Measurements from ENCODE around the gene KNSTRN. TPM values are rescaled to one million over a fixed set of nuclear protein-coding genes. Genes with fewer than 3 reads are reported as not detected.
A peak's percentile ranks its signal among the peaks of the same experiment; 100 is the strongest.

KNSTRN gene
- total and polyA plus RNA-seq, 2 of the 8 experiments (the other 6 are each of a cell fraction or from before 2014, with no cell fraction given), result 25.1 to 79.4 TPM

DNA sequence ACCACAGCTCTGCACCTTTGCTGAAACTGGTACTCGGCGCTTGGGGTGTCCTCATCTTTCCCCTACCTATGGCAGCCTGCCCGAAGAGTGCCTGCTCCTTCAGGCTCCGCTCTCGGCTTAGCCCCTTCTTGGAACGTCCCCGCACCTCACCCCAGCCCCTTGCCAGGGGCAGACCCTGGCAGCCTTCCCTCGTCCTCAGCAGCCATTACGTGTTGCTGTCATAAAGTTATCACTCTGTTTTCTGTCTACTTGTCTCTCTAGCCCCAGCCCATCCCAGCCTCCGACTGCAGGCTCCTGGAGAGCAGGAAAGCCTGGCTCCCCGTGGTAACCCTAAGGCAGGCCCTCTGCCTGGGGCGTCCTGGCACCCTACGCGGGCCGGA lies 53.2 kb downstream of the KNSTRN start:
- TF ChIP-seq MAFK (IDR thresholded peaks at IDR 0.05; ENCODE audit: low read depth, low read length) (no peak), YY1 (IDR thresholded peaks at IDR 0.05; ENCODE audit: low read depth, low read length) (0 out of 2 replicates have a peak, but pooled peaks have one; percentile 35), KDM4A (IDR thresholded peaks at IDR 0.05; ENCODE audit: low read depth, low read length, severe bottlenecking) (peak; percentile 20), HDAC6 (IDR thresholded peaks at IDR 0.05; ENCODE audit: low read depth, low read length) (no peak), RNF2 (IDR thresholded peaks at IDR 0.05; ENCODE audit: borderline replicate concordance, low read depth, low read length, missing control alignments, poor library complexity, severe bottlenecking) (no peak)
- TF ChIP-seq, protein P1, sequence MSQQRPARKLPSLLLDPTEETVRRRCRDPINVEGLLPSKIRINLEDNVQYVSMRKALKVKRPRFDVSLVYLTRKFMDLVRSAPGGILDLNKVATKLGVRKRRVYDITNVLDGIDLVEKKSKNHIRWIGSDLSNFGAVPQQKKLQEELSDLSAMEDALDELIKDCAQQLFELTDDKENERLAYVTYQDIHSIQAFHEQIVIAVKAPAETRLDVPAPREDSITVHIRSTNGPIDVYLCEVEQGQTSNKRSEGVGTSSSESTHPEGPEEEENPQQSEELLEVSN (IDR thresholded peaks at IDR 0.05), result 0 out of 2 replicates have a peak, but pooled peaks have one; percentile 2
- DNase-seq (ENCODE audit: low read depth in 1 of 2, low spot score in 2 of 2), result no peak
- H3K23ac ChIP-seq (ENCODE audit: insufficient read length), result no peak overlapping the region
- ChIA-PET POLR2A (ENCODE audit: partially characterized antibody) (interaction anchor here (0.8 to 3.6 kb wide), 10 partner anchors 10 to 134 kb away, joined by 3 to 23 read pairs (median 3); partner anchors contain the start of genes CHST14, KNSTRN and RPUSD2), CTCF (ENCODE audit: partially characterized antibody) (interaction anchor here (0.6 to 1.7 kb wide), 9 partner anchors 11 to 131 kb away, joined by 3 to 7 read pairs (median 4); partner anchors contain the start of gene CCDC9B)
- peak overlapping the region; percentile 99; the same call in 1 of the 2 replicates for H3K18ac ChIP-seq (ENCODE audit: extremely low read depth, low read length)
- peaks cover 0 to 31% (median 18%) of the 10 kb centered on the region in 4 experiments; a peak in 5 of 7 replicates for H3K27me3 ChIP-seq (replicated peaks in 1 of 4; ENCODE audit: control insufficient read depth in 3 of 4, extremely low read depth in 1 of 4, insufficient read depth in 3 of 4, low read length in 3 of 4)
- H4K5ac ChIP-seq (ENCODE audit: insufficient read length, low read depth, low read length), result peak overlapping the region; percentile 51
- H3K14ac ChIP-seq (ENCODE audit: insufficient read length), result no peak overlapping the region
- peak overlapping the region; percentile 10 for H3K56ac ChIP-seq (replicated peaks; ENCODE audit: insufficient read length, low read depth, low read length)
- no peaks in the 10 kb centered on the region for H3K79me1 ChIP-seq (ENCODE audit: low read depth, low read length)
- H4K20me1 ChIP-seq (replicated peaks in 1 of 2; ENCODE audit: control insufficient read depth in 1 of 2, insufficient read depth in 2 of 2, low read length in 2 of 2), result peaks cover 0 to 2% of the 10 kb centered on the region in 2 experiments
- H3K9me3 ChIP-seq (ENCODE audit: insufficient read depth in 2 of 2, low read depth in 1 of 2, low read length in 1 of 2), result no peaks in the 10 kb centered on the region
- H3K4me2 ChIP-seq (ENCODE audit: insufficient read depth in 1 of 2, low read depth in 2 of 2, low read length in 2 of 2), result peak overlapping the region; percentile 98 to 100
- H2AK5ac ChIP-seq (ENCODE audit: low read depth, low read length), result no peak overlapping the region
- peak overlapping the region; percentile 58 for H4K91ac ChIP-seq (replicated peaks; ENCODE audit: insufficient read length, low read length)
- no peak overlapping the region; a peak in 1 of 7 replicates for H3K9ac ChIP-seq (replicated peaks in 1 of 4; ENCODE audit: extremely low read depth in 1 of 4, low read depth in 3 of 4, low read length in 3 of 4)
- peak overlapping the region; percentile 59 to 97 (median 74) for H3K4me3 ChIP-seq (ENCODE audit: extremely low read depth in 1 of 4, insufficient read depth in 2 of 4, low read depth in 3 of 4, low read length in 4 of 4)
- 0 out of 2 replicates have a peak overlapping the region, but pooled peaks have one; percentile 92 for H2BK15ac ChIP-seq (ENCODE audit: low read length)
- peaks cover 0 to 16% of the 10 kb centered on the region in 2 experiments; a peak in 1 of 4 replicates for H3K79me2 ChIP-seq (ENCODE audit: control insufficient read depth in 1 of 2, insufficient read depth in 2 of 2, low read length in 2 of 2)
- 13% methylated on average over 15 of the region's 15 CpGs; no CpG with 5 or more reads in 1 of the 2 experiments for whole genome bisulfite sequencing, 2 experiments (ENCODE audit: extremely low coverage in 1 of 2, insufficient coverage in 1 of 2, insufficient read length in 1 of 2, insufficient replicate concordance in 2 of 2, low coverage in 1 of 2, low lambda C conversion rate in 2 of 2, missing lambda C conversion rate in 1 of 2)
- no peak overlapping the region; the same call in 1 of the 2 replicates for H2BK12ac ChIP-seq (ENCODE audit: low read depth, low read length)
- H3K27ac ChIP-seq (ENCODE audit: low read depth, low read length), result no peak overlapping the region
- peak overlapping the region; percentile 69; the same call in 1 of the 2 replicates for H2BK5ac ChIP-seq (ENCODE audit: low read depth, low read length)
- H2BK120ac ChIP-seq (replicated peaks; ENCODE audit: low read depth, low read length), result no peak overlapping the region
- peaks cover 5 to 36% (median 28%) of the 10 kb centered on the region in 4 experiments for H3K4me1 ChIP-seq (replicated peaks in 1 of 4; ENCODE audit: control insufficient read depth in 3 of 4, insufficient read depth in 4 of 4, low read length in 3 of 4)
- H4K8ac ChIP-seq (ENCODE audit: extremely low read depth, insufficient read depth, low read length), result no peak overlapping the region; the same call in 1 of the 2 replicates
- H3K23me2 ChIP-seq (ENCODE audit: low read depth, low read length), result peaks cover 26% of the 10 kb centered on the region
- 0 out of 2 replicates have a peak overlapping the region, but pooled peaks have one; percentile 72 for H2BK20ac ChIP-seq (ENCODE audit: low read length)
- no peak overlapping the region for H2AFZ ChIP-seq (ENCODE audit: low read length)
- FAIRE-seq, result no peak
- H3K4ac ChIP-seq (replicated peaks; ENCODE audit: insufficient read length, low read depth, low read length), result peak overlapping the region; percentile 19
- H3K36me3 ChIP-seq (ENCODE audit: control insufficient read depth in 2 of 4, insufficient read depth in 4 of 4, low read length in 3 of 4), result no peaks in the 10 kb centered on the region

All from H1 (cell line).